HG02973 (cell line): ENCODE data around the gene KCNK6.

Source experiments
- ATAC-seq: cut with Tn5 transposase; IDR thresholded peaks from one replicate; pipeline ENCODE4 v1.9.1; 2021; ENCODE audit warnings: moderate library complexity; ENCODE audit not compliant: unreplicated experiment

Gene KCNK6

GRCh38 chr19:38319421-38320258 is at the start of gene KCNK6:
Gene KCNK6 (plus strand): TSS chr19:38319845. CDS start chr19:38319951, 106 bp downstream.
- ATAC-seq, result no peak

- ATAC-seq, result no peak
Observed at GRCh38 chr19:38270587-38271167, 49.0 kb upstream of the KCNK6 start.

GRCh38 chr19:38273499-38273898 is 46.1 kb upstream of the KCNK6 start:
- ATAC-seq, result no peak

GRCh38 chr19:38274739-38275138 is 44.9 kb upstream of the KCNK6 start:
- ATAC-seq, result no peak

- no peak for ATAC-seq
Observed at GRCh38 chr19:38276942-38277517, 42.6 kb upstream of the KCNK6 start.

- no peak for ATAC-seq
Observed at GRCh38 chr19:38277549-38277948, 42.1 kb upstream of the KCNK6 start.

GRCh38 chr19:38277969-38278680 is 41.5 kb upstream of the KCNK6 start:
- ATAC-seq, result no peak

- ATAC-seq, result no peak
Observed at GRCh38 chr19:38278751-38279150, 40.9 kb upstream of the KCNK6 start.

- no peak for ATAC-seq
Observed at GRCh38 chr19:38280030-38280921, 39.4 kb upstream of the KCNK6 start.

GRCh38 chr19:38281811-38282566 is 37.7 kb upstream of the KCNK6 start:
- no peak for ATAC-seq

GRCh38 chr19:38283271-38283670 is 36.4 kb upstream of the KCNK6 start:
- ATAC-seq, result no peak

GRCh38 chr19:38284422-38284821 is 35.2 kb upstream of the KCNK6 start:
- ATAC-seq, result no peak

- no peak for ATAC-seq
Observed at GRCh38 chr19:38285567-38285966, 34.1 kb upstream of the KCNK6 start.

GRCh38 chr19:38287604-38288003 is 32.0 kb upstream of the KCNK6 start:
- no peak for ATAC-seq

- ATAC-seq, result no peak
Observed at GRCh38 chr19:38288123-38288855, 31.4 kb upstream of the KCNK6 start.

- no peak for ATAC-seq
Observed at GRCh38 chr19:38289955-38290354, 29.7 kb upstream of the KCNK6 start.

- no peak for ATAC-seq
Observed at GRCh38 chr19:38290631-38291147, 29.0 kb upstream of the KCNK6 start.

- no peak for ATAC-seq
Observed at GRCh38 chr19:38291855-38292254, 27.8 kb upstream of the KCNK6 start.

- ATAC-seq, result no peak
Observed at GRCh38 chr19:38293281-38293680, 26.4 kb upstream of the KCNK6 start.
